NCI-H345 treated with DMSO at 0.1 percent for 48 hours (cell line): ENCODE measurements around the gene TNS3.
"Not testable (repeated sequence)": the region's sequence is repeated elsewhere in the genome, so short reads cannot be mapped to it uniquely, and the experiment has no call there.

Experiments used
- DNase-seq: peaks from one replicate; lab custom pipeline; 2025; ENCODE audit not compliant: unreplicated experiment; lab: John Stamatoyannopoulos, UW

Gene TNS3

DNA sequence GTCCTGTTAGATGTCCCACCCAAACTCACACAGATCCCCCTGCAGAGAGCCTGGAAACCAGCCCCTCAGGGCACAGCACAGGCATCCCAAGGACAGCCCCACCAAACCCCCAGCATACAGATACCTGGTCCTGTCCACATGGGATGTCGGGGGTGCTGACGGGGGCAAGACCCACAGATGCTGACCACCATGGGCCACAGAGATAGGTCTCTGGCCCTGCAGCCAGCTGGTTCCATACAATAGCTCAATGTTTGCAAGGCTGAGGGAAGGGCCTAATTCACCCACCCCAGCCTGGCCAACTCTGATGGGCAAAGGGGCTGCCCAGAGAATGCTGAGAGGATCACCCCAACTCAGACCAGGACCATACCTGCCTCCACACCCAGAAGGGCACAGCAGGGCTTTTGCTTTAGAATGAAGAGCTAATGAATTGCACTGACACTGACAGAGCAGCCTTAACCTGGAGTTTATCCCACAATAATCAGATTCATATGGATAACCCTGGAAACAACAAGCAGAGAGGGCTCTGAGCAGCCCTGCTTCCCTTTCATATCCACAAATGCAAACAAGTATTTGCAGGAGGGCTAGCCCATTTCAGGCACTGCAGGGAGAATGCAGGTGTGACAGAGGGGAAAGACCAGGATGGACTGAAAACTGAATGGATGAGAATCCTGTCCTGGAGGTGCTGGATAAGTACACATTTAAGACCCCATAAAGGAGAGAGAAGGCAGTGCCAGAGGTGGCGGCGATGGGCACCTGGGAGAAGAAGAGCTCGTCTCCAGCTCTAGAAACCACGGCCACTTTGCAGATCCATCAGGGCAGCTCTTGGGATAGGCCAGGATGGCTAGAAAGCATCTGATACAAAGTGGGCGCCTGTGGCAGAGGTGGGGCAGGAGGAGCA, 126.7 kb downstream of the TNS3 start:
- DNase-seq = no peak

DNA sequence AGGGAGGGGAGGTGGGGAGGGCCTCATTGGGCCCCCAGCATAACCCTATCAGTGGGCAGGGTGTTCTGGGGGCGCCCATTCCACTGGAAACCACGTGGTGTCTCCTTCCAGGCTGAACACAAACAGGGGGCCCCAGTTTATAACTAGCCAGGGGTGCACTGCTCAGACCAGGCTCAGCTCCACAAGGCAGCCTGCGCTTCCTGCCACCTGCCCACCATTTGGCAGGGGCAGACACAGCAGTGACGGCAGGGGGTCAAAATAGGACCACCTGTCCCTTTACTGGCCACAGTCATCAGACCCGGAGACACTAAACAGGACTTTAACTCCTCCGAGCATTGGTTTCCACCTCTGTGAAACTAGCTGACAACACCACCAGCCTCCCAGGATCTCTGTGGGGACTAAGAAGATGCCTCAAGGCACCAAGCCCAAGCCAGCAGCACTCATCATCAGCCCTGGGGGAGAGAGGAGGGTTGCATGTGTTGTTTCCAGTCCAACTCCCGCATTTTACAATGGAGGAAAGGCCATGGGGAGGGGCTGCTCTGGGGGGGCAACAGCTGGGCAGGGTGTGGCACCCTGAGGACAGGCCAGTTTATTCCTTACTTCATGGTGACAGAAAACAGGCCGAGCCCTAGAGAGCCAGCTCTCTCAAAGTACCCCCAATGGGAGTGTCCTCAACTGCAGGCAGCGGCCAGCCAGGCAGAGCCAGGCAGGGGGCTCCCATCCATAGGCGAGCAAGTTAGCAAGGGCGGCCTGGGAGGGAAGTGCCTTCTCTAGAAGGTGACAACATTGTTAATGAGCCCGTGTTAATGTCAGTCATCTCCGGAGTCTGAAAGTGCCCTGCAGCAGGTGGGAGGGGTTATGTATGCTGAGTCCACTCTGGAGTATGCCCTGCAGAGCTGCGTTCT, 127.6 kb downstream of the TNS3 start:
- DNase-seq = no peak

DNA sequence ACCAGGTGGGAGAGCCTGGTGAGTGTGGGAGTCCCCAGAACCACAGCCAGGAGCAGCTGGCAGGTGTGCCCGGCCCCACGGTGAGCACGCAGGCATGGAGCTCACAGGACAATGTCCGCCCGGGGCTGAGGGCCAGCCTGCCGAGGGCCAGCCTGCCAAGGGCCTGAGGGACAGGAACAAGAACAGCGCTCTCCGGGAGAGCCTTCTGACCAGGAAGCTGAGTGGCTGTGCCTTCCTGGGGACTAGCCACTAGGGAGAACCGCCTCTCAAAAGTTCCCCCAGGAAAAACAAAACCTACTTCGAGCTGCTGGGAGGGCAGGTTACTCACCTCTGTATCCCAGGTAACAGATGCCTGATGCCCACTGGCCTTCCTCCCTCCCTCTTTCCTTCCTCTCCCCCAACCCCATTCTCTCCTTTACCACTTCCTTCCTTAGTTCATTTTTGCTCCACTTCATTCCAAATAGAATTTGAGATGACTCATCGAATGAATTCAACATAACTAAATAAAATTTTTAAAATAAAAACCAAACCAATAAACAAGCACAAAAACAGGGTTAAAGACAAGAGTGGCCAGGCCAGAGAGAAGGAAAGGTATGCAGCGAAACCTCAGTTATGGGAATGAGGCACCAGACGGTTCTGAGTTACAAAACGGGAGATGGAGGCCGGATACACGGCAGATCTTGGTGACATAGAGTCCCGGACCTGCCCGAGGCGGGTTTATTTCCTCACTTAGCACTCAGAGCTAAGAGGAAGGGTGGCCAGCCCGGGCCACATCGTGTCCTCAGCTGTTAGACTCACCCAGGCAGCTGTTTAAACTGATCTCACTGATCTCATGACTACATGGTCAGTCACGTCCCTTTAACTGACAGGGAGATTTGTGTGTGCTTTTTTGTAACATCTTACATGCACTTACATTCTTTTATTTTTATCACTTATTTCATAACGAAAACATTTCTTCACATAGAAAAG, 128.5 kb downstream of the TNS3 start:
- DNase-seq = no peak

DNA sequence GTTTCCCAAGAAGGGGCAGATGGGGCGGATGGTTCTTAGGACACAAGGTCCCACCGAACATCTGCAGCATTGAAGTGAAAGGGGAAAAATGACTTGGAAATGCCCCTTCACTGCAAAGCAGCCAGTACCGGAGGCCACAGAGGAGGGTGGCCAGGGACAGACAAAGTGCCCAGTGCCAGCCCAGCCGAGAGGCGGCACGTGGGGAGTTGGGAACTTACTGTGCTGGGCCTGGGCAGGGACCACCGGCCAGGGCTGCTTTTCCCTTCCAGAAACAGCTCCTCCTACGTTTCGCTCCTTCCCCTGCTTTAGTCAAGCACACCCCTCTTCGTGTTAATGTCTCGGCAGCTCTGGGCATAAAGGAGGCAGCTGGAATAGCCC, 129.2 kb downstream of the TNS3 start:
- no peak for DNase-seq

DNA sequence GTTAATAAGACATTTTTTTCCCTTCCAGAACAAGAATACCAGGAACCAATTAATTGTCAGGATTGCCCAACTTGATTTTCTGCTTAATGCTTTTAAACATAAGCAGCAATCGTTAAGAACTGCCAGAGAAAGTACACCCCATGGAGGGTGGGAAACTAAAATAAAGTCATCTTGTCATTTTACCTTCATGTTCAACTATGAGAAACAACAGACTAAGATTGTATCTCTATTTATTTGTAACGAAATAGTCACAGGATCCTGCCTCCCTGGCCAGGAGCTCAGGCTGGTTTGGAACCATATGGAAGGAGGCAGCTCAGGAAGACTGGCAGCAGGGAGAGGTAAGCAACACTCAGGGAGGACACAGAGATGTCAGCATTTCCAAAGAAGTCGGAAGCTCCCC, 129.6 kb downstream of the TNS3 start:
- no peak for DNase-seq

DNA sequence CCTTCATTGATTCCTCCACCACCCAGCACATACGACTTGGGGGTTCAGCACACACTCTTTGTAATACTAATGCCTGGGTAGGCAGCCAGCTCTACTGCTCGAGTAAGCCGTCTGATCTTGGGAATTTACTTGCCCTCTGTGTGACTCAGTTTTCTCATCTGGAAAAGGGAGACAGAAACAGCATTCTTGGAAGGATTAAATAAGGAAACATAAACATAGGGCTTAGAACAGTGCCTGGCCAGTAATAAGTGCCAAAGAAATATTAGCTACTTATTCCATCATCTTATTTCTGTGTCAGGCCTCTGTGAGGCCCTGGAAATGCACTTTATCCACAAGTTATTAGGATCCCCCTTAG, 130.1 kb downstream of the TNS3 start:
- DNase-seq = no peak

DNA sequence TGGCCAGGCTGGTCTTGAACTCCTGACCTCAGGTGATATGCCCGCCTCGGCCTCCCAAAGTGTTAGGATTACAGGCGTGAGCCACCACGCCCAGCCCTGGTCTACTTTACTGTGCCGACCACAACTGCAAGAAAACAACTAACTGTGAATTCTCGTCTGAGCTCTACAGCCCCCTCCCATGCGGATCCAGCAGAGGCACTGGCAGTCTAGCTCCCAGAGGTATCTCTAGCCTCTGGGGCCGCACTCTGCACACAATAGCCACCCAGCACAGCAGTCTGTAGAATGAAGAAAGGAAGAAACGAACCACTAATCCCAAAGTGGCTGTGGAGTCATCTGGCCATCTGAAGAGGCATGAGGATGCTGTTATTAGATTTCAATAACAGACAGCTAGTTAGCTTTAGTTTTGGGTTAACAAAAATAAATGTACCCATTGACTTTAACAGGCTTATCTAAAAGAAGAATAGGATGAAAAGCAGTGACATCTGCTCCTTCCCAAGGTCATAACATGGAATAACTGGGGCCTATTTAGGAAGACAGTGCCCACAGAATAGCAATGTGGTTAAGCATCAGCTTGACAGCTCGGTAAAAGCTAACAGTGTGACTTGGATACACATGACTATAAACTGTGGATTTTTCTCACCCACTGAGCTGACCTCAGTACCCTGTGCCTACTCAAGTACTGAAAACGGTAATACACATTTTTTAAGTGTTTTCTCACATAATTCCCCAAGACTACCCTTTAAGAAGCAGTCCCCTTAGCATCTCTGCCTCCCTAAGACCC, 131.9 kb downstream of the TNS3 start:
- DNase-seq = no peak

DNA sequence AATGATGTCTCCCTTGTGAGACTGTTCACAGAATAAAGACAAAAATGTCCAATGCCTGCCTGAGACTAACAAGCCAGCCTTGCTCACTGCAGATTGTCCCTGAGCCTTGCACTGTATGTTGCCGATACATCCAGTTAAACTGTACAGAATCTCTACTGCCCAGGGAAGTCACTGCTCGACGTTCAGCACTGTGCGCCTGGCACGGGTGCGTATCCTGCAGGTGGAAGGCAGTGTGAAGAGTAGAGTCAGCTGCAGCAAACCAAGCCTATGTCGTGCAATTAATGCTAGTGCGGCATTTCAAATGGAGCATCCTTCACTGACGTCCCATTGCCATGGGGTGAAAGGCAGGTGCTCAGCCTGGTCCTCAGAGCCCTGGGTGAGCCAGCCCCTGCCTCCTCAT, 132.9 kb downstream of the TNS3 start:
- DNase-seq = no peak

DNA sequence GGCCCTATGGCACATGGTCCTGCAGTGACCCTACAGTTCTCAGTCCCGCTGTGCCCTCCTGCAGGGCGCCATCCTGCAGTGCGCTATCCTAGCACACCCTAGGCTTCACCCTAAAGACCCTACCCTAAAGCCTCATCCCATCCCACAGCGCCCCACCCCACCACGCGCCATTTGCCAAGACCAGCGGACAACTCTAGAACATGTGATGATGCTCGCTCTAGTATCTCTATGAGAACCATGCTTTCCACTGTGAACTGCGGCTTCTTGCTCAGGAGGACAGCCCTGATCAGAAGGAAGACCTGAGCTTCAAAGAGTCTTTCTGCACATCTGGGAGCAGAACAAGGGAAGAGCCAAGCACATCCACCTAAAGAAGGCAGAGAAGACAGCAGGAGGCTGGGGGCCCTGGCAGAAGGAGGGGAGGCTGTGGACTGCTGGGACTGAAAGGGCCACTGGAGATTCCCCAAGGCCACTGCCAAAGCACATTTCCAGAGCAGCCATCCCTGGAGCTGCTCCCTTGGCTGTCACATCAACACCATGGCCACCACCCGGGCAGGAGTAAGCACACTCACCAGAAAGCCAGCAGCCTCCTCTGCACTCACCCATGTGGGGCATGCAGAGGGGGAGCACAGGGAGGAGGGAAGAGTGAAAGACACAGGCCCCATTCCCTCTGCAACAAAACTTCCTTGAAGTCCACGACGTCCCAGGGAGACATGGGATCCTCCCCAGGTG, 134.1 kb downstream of the TNS3 start:
- DNase-seq = no peak

DNA sequence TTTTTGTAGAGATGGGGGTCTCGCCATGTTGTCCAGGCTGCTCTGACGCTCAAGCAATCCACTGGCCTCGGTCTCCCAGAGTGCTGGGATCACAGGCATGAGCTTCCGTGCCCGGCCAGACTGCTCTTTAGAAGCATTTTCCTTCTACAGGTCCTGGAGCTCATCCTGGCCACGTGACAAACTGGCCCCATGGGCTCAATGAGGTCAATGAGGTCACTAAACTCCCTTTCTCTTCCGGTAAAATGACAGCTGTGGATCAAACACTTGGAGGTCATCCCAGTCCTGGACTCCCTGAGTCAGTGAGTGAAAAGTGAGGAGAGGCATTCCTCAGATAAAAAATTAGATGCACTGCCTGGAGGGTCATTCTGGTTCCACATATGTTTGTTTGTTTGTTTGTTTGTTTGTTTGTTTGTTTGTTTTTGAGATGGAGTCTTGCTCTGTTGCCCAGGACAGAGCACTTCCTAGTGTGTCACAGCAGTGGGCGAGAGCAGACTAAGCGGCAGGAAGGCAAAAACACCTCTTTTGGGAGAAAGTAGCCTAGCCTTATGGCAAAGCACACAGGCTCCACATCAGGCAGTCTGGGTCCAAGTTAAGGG, 134.9 kb downstream of the TNS3 start:
- DNase-seq = no peak

DNA sequence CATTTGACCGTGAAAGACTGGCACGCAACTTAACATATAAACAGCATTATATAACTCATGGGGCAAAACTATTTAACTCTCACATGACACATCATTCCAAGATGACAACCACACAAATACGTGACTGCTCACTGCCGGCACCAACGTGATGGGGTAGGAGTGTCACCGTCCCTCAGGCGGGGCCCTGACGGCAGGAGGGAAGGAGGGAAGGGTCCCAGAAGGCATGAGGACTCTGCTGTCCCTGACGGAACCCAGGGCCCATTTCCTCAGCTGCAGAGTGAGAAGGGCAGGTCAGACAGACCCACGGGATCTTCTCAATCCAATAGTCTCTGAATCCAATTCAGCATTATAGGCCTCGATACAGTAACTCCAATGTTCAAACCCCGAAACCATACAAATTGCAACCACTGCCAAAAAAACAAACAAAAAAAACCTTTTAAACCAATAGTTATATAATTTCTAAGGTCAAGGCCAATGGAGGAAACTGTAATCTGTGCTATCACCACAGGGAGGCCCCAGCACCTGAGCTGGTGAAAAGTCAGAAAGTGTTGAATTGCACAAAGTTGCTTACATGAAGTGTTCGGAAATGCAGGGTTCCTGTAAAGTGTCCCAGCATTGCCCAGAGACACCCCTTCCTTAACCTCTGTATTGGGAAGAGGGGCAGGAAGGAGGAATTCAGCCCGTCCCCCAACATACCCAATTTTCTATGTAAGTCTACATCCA, 137.4 kb downstream of the TNS3 start:
- DNase-seq = no peak

DNA sequence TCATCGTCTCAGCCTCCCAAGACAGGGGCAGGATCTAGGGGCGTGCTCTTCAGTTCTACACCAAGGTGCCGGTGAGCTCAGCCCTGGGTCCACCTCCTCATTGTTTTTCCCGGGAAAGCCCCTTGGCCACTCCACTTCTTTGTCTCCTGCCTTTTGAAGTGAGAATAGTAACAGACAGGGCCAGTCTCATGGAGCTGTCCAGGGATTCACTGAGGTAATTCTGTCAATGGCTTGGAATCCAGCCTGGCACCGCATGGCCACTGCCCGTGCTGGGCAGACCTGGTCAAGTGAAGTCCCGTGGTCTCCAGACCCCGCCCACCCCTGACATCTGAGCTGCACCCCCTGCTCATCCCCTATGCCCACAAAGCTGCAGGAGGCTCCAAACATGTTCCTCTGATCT, 138.9 kb downstream of the TNS3 start:
- no peak for DNase-seq

DNA sequence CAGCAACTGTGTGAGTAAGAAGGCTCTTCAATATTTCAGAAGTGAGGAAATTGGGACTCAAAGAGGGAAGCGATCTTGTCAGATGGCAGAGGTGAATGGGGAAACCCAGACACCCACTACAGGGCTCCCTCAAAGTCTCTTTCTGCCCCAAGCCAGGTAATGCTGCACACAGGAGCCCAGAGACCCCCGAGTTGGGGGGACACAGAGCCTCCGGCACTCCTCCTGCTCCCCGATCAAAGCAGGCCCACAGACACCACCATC, 139.4 kb downstream of the TNS3 start:
- no peak for DNase-seq

DNA sequence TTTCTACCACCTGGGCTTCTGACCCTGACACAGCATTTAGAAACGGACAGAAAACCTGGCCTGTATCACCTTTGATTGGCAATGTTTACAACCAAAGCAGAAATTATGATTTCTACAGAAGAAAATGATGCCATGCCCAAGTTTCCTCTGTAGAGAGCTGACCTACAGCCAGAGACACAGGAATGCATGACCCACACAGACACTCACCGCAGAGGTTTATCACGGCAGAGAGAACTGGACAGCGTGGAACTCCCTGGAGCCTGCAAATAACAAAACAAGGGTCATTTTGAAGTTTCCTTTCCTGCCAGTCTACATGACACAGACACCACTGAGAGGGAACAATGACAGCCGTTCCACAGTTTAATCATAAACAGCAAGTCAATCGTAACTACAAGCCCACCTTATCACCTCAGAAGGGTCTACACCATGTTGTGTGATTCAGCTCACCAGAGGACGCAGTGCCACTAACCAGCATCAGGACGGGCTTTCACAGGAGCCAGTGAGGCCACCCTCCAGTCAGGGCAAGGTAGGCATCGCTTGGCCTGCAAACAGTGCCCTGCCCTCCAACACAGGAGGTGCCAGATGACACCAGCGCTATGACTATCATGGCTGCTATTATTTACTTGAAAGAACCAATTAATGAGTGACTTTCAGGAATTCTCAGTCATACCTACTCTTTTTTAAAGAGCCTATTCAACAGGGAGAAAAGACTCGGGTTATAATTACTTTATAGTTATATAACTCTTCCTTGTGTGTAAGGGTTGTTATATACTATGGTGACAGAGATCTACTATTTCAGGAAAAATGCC, 139.9 kb downstream of the TNS3 start:
- no peak for DNase-seq

DNA sequence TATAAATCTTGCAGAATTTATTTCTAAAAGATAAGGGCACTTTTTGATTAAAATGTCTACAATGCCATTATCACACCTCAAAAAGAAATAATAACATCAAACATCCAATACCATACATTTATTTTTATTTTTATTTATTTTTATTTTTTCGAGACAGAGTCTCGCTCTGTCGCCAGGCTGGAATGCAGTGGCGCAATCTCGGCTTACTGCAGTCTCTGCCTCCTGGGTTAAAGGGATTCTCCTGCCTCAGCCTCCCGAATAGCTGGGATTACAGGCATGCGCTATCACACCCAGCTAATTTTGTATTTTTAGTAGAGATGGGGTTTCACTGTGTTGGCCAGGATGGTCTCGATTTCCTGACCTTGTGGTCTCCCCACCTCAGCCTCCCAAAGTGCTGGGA, 140.9 kb downstream of the TNS3 start:
- DNase-seq = not testable (repeated sequence)

DNA sequence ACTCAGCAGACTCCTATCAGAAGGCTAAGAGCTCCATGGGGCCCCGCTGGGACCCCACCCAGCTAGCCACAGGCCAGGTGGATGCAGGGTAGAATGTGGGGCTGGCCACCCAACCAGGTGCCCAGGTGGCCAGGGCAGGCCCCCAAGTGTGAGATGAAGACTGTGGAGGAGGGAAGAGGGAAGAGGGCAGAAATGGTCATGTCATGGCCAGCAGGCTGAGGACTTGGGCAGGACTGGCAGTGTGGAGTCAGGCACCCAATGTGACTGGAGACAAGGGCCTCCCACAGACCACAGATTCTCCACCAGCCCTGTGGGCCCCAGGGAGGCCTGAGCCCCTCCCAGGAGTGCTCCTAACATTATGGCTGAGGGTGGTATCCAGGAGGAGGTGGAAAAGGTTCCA, 141.6 kb downstream of the TNS3 start:
- no peak for DNase-seq

DNA sequence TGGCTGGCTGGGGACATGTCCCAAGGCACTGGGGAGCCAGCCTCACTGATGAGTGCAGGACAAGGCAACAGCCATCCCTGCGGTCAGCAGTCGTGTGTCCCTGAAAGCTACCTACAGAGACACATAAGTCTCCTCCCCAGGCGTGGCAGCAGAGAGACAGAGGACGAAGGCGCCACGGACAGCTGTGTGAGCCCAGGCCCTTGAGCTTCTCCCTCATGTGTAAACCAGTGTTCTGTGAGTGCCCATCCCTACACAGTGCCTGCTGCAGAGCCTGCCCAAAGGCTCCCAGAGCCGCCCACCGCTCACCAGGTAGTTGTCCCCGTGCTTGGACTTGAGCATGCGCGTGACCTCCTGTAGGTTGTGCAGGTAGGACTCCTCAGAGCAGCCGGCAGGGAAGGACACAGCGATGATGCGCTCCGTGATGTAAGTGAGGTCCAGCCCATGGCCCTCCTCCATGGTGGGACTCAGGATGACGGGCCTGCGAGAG, 142.7 kb downstream of the TNS3 start:
- DNase-seq = no peak
